ENCODE results near the gene SSH2. TPM values are rescaled to one million over a fixed set of nuclear protein-coding genes. Genes with fewer than 3 reads are reported as not detected.

Gene SSH2
- total RNA-seq, 1 experiment from 2014 or later, result 14.6 TPM

DNA sequence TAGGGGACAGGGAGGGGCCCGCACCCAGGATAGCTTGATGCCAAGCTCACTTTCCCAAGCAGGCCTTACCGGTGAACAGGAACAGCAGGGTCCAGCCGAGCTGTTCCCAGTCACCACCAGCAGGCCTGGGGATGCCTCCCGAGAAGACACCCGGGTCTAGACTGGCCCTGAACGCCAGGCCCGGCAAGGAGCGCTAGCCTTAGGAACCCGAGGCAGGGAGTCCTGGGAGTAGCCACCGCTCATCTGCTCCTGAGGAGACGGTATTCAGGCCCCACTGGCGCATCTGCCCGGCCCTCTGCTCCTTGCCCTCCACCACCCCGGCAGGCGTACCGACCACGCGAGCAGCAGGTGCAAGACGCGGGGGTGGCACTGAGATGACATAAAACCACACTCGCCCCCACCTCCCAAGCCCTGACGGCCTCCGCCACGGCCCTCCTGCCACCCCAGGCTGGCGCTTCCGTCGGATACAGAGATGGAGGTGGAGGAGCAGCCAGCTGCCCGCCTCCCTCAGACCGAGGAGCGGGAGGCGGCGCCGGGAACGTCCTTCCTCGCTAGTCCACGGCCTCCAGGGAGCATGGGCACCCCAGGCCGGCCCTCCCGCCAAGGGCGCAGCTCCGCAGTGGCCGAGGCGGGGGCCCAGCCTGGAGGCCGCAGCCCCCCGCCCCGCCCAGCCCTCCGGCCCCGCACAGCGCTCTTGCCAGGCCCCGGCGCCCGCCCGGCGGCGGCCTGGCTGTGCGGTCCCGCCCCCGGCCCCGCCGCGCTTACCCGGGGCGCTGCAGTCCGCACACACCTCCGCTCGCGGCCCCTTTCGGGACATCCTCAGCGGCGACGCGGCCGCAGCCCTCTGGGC, 341.2 kb downstream of the SSH2 start:
- Histone ChIP-seq H3K4ac (ENCODE audit: low read depth, low read length) (no peak overlapping the region), H3K9ac (ENCODE audit: extremely low read depth, insufficient read length, low read length) (peak overlapping the region; percentile 0), H3T11ph (ENCODE audit: low read length) (no peak overlapping the region), H3K14ac (ENCODE audit: insufficient read depth, low read length) (no peak overlapping the region), H2AFZ (ENCODE audit: low read length) (no peak overlapping the region), H3K4me2 (ENCODE audit: insufficient read depth, insufficient read length, low read length) (peak overlapping the region; percentile 76), H3K23me2 (ENCODE audit: insufficient read length, low read depth, low read length, poor library complexity, severe bottlenecking) (peaks cover 35% of the 10 kb centered on the region), H3K79me1 (ENCODE audit: insufficient read depth, low read depth, low read length, poor library complexity, severe bottlenecking) (peaks cover 4% of the 10 kb centered on the region), H2AK5ac (ENCODE audit: insufficient read length, low read length) (no peak overlapping the region), H3K9me3 (ENCODE audit: control insufficient read depth, low read depth, low read length) (no peaks in the 10 kb centered on the region), H4K8ac (replicated peaks; ENCODE audit: insufficient read length, low read depth, low read length) (no peak overlapping the region), H2BK5ac (ENCODE audit: insufficient read length, low read length) (no peak overlapping the region), H4K91ac (ENCODE audit: insufficient read length, low read depth, low read length) (no peak overlapping the region), H2BK12ac (ENCODE audit: insufficient read length, low read depth, low read length) (no peak overlapping the region), H3K4me1 (ENCODE audit: insufficient read depth, low read length) (peaks cover 15% of the 10 kb centered on the region; the same call in 1 of the 2 replicates), H3K27ac (ENCODE audit: insufficient read length, low read depth, low read length) (no peak overlapping the region), H3K79me2 (ENCODE audit: insufficient read depth, low read length) (peaks cover 23% of the 10 kb centered on the region; the same call in 1 of the 2 replicates), H4K20me1 (ENCODE audit: control insufficient read depth, insufficient read depth, insufficient read length) (no peaks in the 10 kb centered on the region), H3K56ac (ENCODE audit: insufficient read length, low read depth, low read length) (no peak overlapping the region), H3K23ac (ENCODE audit: insufficient read length, low read depth, low read length) (no peak overlapping the region), H2BK15ac (ENCODE audit: low read depth, low read length) (no peak overlapping the region), H4K5ac (ENCODE audit: insufficient read length, low read depth, low read length) (no peak overlapping the region), H3K18ac (ENCODE audit: insufficient read length, low read depth, low read length) (no peak overlapping the region), H2BK20ac (ENCODE audit: low read depth, low read length, poor library complexity, severe bottlenecking) (no peak overlapping the region), H2BK120ac (ENCODE audit: low read depth, low read length, poor library complexity, severe bottlenecking) (no peak overlapping the region), H3K27me3 (ENCODE audit: insufficient read depth, low read length) (no peaks in the 10 kb centered on the region)
- peak overlapping the region; percentile 78 to 87 for H3K4me3 Mint-ChIP-seq
- peaks cover 3% of the 10 kb centered on the region; the same call in 1 of the 2 replicates for H3K27me3 Mint-ChIP-seq (ENCODE audit: low read depth)
- H3K9me3 Mint-ChIP-seq, result no peaks in the 10 kb centered on the region
- TF ChIP-seq, protein P1, sequence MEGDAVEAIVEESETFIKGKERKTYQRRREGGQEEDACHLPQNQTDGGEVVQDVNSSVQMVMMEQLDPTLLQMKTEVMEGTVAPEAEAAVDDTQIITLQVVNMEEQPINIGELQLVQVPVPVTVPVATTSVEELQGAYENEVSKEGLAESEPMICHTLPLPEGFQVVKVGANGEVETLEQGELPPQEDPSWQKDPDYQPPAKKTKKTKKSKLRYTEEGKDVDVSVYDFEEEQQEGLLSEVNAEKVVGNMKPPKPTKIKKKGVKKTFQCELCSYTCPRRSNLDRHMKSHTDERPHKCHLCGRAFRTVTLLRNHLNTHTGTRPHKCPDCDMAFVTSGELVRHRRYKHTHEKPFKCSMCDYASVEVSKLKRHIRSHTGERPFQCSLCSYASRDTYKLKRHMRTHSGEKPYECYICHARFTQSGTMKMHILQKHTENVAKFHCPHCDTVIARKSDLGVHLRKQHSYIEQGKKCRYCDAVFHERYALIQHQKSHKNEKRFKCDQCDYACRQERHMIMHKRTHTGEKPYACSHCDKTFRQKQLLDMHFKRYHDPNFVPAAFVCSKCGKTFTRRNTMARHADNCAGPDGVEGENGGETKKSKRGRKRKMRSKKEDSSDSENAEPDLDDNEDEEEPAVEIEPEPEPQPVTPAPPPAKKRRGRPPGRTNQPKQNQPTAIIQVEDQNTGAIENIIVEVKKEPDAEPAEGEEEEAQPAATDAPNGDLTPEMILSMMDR (conservative IDR thresholded peaks at IDR 0.05), result no peak
- no CpG with 5 or more reads among the region's 72 CpGs for WGBS (ENCODE audit: extremely low coverage, insufficient read length, low lambda C conversion rate)
- no peak overlapping the region for H3K27ac Mint-ChIP-seq
- DNase-seq, result no peak
- H3K36me3 Mint-ChIP-seq (ENCODE audit: insufficient read depth in 1 of 3, low read depth in 3 of 3), result peaks cover under 1 to 2% (median 2%) of the 10 kb centered on the region in 3 experiments; a peak in 4 of 7 replicates
- H3K4me1 Mint-ChIP-seq, result peaks cover 52 to 66% of the 10 kb centered on the region in 2 experiments

All from H9 (cell line).